Measurements from ENCODE around the gene MCM3.

MCM3 gene

DNA sequence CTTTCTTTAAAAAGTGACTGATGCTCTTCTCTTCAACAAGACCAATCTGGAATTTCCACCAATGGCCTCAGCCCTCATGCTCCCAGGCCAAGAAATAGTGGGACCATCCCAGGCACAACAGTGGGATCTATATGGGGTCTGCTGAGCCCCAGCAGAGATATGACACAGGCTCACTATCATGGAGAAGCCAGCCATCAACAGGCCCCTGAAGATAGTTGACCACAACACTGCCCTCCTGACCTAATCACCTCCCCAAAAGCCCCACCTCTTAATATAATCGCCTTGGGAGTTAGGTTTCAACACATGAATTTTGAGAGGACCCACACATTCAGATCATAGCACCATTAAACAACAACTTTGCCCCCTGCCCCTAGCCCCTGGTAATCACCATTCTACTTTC is 16.8 kb upstream of the MCM3 start:
- DNase-seq = no peak

DNA sequence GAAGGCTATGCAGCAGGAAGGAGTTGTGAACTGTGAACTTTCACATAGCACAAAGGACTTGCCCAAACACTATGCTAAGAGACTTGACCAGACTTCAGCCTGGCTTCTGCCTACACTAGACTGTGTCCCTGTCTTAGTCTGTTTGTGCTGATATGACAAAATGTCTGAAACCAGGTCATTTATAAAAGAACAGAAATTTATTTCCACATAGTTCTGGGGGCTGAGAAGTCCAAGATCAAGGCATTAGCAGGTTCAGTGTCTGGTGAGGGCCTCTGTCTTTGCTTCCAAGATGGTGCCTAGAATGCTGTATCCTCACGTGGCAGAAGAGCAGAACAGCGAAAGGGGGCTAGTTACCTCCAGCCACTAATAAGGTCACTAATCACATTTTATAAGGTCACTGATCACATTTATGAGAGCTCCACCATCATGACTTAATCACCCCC is 16.0 kb upstream of the MCM3 start:
- DNase-seq = no peak

DNA sequence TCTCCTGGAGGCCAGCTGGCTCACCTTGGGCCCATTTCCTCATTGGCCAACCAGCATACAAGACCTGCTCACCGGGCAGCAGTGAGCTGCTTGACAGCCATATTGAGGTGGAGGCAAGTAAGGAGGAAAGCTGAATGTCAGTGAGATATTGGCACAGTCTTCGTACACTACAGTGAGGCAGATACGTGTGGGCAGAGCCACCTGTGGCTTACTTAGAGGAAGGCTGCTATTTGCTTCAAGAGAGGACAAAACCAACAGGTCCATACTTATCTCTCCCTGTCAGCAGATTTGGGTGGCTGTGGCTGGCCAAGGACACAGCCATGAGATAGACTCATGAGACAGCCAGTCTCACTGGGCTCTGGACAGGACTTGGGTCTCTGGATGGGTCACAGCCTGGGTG is 15.1 kb upstream of the MCM3 start:
- DNase-seq = no peak

DNA sequence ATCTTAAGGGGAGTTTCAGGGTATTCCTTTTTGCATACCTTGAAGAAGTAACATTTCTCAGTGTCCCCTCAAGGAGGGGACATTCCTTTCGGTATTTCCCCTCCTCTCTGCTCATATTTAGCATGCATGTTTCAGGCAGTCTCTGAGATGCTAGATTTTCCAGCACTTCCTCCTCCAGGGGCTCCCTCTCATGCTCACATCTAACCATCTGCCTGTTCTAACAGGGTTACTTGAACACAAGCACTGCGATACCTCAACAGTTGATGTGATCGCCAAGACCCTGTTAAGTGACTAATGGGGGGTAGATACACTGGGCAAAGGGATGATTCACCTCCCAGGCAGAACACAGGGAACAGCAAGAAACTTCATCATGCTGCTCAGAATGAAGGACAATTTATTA is 12.9 kb upstream of the MCM3 start:
- DNase-seq = no peak

DNA sequence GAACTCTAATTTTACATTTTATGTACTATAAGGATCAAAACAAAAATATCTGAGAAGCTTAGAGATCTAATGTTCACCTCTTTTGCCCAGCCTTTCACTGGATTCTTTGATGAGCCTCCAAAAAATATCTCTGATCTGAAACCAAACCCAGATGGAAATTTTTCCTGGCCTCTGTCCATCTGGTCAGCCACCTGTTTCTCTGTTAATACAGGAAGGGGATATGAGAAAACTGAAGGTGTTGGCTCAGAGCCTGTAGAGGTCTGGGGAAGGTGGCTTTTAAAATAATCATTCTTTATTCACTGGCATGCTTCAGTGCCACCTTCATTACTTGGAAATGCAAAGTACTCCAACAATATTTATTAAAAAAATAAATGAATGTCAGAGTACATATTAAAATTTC is 8.5 kb upstream of the MCM3 start:
- DNase-seq = no peak

DNA sequence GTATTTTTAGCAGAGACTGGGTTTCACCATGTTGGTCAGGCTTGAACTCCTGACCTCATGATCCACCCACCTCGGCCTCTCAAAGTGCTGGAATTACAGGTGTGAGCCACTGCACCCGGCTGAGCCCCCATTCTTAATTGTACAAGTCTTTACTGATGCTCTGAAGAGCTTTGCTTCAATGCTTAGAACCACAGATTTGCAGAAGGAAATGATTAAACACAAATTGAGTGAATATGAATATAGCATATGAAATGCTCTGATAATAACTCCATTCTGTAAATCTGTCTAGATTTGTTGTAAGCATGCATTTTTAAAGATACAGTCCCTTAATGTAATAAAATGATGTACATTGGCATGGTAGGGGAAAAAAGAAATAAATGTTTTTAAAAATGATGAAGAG is 4.3 kb upstream of the MCM3 start:
- DNase-seq = no peak

DNA sequence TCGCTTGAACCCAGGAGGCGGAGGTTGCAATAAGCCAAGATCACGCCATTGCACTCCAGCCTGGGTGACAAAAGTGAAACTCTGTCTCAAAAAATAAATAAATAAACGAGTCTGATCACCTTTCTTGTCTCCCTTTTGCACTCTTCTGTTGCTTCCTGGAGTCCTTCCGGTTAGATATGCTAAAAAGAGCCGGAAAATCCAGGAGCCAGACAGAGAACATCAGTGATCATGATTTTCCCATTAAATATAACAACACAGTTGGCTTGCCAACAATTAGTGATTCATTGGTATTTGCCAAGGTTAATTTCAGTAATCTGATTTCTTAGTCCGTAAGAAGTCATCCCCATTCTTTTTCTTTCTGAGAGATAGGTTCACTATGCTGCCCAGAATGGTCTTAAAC is 3.7 kb upstream of the MCM3 start:
- no peak for DNase-seq

DNA sequence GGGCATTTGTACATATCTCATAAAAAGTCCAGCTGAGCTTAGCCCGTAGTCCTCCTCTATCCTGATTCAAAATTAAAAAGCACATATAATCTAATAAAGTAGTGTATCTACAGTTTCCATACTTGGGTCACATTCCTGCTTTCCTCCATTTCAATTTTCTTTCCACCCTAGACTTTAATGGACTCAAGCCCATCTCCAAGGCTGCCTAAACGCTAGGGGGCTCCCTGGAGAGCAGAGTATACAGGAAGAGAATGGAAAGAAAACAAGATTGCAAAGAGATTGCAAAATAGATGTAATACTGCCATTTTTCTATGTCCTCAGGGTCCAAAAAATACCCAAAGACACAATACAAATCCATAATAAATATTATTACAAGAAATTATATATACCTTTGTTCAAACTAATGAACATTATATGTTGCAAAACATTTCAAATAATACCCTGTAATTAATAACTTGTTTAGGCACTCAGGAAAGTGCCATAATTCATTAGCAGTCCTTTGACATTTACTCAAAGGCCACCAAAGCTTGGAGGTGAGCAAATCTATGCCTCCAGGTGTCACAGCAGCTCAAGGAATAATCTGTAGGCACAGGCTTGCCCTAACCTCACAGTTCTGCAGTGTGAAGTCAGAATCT is 2.4 kb upstream of the MCM3 start:
- DNase-seq = peak; percentile 44 to 61

DNA sequence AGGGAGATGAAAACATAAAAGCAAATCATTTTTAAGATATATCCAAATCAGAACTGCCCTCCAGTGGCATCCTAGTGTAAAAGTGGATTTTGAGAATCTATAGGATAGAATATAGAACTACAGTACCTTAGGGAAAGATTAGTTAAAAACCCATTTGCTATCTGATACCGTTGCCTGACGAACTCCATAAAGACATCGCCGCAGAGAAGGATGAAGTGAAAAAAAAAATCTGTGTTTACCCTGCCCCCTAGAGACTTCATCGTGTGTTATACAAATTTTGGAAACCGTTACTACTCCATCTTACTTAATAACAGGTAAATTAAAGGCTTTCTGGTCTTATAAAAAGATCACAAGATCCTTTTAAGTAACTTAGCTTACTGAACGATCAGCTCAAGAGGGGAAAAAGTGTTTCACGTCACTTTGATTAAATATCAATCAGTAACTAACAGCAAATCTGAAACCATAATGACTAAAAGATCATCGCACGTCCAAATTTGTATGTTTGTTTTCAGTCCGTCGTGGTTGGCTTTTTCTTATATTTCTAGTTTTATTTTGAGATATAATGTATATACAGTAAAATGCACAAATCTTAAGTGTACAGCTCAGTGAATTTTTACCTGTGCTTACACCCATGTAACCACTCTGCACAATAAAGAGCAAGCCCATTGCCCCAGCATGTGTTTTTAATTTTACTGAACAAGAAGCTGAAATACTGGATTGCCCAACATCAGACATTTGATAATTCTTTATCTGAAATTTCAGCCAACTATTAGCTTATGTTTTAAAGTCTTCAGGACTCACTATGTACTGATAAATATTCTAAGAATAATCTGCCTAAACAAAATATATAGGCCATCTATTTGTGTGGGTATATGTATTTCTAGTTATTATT is 881 bp upstream of the MCM3 start:
- DNase-seq = peak in 1 of 2 experiments; percentile 46

DNA sequence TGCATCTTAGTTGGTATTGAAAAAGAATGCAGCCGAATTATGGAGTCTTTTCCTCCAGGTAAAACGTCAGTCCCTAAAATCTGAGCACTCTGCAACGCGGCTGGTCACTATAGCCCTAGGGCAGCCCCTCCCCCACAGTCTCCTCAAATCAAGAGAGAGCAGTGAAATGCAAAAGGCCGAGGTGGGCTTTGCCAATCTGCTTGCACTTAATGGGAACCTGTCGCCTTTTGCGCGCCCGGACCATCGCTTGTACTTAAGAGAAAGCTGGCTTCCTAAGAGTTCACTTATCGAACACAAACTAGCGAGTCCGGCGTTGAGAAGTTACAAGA is 447 bp downstream of the MCM3 start:
- DNase-seq = peak in 1 of 2 experiments; percentile 53

DNA sequence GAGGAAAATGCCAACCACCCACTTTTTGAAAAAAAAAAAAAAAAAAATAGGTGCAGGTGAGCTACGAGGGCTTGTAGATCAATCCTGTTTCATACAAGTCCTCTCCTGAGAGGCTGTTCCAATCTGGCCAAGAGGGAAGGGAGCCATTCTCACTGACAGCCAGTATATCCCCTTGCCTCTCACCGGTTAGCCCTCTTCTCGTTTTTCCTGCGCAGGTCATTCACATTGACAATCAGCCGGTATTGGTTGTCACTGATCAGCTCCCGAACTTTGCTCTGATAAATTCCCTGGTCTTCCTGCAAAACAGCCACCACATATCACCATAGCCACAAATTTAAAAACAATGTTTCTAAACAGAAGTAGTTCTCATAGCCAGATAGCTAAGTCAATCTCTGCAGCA is 1.4 kb downstream of the MCM3 start:
- no peak for DNase-seq

DNA sequence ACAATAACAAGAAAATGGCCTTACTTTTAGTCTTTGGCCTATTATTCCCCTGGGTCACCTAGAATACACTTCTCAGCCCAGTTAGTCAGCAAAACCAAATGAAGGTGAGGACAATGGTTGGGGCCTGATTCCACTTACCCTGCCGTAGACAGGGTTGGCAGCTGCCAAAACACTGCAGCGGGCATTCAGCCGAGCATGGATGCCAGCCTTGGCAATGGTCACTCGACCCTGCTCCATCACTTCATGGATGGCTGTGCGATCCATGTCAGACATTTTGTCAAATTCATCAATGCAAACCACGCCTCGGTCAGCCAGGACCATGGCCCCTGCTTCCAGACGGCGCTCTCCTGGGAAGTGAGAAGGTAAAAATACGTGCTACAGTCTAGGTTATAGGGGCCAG is 8.4 kb downstream of the MCM3 start:
- no peak for DNase-seq

DNA sequence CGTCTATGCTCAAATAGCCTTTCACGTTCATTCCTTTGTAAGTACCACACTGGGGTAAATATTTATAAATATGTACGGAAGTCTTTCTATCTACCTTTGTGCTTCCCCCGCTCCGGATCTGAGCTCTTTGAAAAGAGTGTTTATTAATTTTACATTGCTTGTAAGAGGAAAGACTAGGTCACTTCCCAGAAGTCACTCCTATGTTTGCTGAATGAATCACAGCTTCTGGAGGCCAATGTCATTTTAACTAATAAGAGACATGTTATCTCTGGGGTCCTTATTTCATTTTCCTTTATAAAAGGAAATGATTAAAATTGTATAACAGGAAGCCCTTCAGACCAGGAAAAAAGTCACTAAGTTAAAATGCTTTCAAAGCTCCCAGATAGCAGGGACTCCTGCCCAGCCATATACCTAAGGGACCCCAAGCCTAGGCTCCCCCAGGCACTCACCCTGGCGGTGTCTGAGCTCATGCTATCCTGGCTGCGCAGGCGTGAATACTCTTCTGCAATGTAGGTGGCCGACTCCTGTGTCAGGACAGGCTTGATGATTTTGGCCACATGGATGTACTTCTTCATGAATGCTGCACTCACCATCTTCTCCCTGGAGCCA is 12.6 kb downstream of the MCM3 start:
- DNase-seq = no peak

DNA sequence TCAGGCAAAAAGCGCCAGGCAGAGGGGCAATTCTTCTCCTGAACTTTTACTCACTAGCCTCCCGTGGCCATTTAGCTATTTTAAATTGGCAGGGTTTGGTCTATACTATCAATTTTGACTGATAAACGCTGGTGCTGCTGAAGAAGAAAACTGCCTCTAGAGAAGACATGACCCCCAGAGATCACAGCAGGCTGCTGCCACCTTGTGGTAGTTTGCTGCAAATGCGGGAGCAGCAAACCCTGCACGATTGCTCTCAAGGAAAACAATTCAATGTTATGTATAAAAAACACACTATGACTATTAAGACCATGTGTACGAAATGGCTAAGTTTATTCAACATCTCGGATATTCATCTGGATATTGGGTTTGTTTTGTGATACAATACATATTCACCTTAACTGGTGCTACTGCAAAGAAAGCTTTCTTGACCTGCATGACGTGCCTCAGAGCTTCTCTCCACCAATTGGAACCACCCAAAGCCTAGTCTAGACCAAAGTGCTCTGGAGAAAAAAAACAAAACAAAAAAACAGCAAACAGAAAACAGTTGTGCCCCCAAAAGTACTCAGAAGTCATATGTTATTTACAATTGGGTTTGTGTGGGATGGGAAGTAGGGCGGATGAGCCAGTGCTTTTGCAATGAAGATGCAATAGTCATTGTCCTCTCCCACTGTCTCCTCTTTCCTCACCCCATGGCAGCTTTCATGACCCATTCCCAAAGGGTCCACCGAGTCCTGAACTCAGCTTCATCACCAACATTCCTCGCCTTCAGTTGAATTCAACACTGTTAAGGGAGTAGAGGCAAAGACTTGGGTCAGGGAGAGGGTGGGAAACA is 20.6 kb downstream of the MCM3 start:
- peak in 1 of 2 experiments; percentile 67 for DNase-seq

DNA sequence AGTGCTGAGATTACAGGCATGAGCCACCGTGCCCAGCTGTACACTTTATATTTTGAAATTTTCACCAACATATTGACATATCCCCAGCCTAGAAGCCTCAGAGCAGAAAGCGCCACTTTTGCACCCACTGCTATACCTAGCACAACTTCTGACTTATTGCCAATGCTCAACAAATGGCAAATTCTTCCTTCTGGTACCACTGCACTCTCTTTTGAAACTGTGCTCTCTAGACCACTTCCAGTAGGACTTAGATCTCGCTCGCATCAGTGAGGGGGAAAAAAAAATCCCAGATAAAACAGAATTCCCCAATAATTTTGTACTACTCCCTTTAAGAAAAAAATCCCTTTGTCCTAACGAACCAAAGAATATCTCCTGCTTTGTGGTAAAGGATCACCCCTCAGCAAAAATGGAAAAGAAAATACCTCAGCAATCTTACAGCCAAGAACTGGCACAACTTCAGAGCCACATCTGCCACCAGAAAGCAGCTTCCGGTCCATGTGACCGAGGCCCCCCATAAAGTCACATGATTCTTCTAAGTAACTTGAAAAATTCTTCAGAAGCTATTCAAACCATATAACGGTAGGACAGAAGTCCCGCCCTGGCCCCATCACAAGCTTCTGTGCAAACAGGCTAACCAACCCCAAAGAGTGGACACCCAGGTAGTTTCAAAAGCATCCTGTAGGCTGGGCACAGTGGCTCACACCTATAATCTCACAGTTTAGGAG is 21.8 kb downstream of the MCM3 start:
- DNase-seq = no peak

DNA sequence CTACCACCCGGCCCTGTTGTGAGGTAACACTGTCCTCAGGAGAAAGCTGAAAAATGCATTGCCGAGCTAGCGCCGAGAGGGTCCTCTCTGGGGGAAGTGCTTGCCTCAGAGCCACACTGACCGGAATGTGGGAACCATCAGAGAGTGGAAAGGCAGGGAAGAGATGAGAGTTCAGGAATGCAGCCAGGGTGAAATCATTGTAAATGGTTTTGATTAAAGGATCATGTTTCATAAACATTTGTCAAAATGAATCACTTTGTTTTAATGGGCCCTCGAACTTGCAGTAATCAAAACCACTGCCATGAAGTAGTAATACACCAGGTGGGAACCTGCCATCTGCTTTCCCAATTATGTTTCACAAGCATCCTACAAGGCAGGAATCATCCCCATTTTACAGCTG is 23.3 kb downstream of the MCM3 start:
- DNase-seq = no peak

DNA sequence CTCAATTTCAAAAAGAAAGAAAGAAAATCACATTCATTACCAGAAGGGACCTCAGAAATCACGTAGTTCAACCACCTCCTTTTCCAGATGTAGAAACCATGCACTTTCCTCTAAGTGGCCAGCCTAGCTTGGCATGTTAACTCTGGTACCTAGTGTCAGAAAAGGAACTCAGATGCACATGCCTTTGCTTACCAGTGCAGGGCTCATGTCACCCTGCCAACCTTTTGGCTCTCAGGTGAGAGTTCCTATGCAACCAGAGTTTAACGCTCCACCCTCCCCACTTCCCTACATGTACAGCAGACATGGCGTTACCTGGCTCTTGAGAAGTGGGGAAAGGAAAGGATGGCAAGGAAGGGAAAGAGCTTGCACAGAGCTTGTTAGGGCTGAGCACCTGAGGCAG is 23.9 kb downstream of the MCM3 start:
- DNase-seq = no peak

DNA sequence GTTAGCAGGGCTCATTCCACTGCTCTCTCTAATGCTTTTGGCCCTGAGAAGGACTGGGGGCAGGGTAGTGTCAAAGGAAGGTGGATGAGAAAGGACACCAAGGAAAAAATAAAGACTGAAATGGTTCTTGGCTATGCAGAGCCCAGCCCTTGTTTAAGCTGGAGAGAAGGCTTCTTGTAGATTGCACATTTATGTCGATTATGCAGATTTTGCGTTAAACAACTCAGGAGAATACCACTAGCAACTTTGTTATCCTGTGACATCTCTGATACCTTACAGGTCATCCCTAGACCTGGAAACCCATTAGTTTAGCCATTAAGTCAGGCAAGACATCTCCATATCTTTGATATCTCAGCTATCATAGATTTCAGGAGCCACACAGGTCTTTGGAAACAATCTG is 29.1 kb downstream of the MCM3 start:
- DNase-seq = no peak

DNA sequence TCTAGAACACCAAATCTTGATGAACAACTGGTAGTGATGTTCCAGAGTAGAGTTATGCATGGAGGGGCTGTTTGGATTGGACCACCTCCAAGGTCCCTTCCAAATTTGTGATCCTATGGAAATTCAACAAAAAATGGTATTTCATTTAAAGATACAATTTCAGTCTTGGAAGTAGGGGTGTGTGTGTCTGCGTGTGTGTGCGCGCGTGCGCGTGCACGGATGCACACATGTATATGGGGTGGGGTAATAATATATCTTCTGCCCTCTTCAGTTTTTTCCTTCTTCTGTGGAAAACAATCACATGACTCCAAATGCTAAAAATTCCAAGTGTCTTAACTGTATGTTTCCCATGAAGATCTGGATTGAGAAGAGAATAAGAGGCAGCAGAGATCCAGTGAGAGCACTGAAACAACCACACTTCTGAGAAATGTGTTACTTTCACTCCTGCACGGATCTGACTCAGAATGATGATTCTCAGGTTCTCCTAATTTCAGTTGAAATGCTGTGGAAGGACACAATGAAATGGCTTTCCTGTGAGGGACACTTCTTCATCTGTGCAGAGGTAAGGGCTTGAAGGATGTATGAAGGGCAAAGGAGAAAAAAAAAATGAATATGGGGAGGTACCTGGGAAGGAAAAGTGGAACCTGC is 29.7 kb downstream of the MCM3 start:
- DNase-seq = no peak

DNA sequence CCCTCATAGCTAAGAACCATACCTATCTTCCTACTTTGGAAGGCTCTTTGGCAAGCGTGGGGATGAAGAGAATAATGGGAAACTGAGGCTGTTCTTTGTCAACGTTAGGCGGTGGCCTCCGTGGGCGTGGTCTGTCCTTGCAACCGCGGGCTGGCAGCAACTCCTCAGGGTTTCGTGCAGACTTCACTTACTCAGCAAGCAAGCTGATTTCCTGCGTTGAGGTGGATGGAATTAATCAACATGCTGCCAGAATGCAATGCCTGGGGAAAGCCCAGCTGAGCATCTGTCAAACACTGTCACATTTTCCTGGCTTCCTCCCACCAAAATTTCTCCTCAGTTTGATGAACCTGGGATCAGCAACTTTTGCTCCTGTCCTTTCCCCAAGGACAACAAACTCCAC is 31.0 kb downstream of the MCM3 start:
- no peak for DNase-seq

DNA sequence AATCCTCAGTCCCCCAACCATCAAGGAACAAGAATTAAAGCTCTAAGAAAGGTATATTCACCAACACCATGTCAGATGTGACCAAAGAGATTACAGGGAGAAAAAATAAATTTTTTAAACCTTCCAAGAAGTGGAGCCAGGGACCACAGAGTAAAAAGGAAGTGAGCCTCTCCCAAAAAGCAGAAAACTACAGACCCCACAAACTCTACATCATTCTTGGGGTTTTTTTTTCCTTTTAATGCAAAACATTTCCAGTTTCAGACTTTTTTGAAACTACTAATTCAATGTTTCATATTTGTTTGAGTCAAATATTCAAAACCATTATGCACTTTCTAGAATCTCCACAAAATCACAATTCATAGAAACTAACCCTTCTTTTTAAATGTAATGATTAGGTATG is 33.4 kb downstream of the MCM3 start:
- no peak for DNase-seq

DNA sequence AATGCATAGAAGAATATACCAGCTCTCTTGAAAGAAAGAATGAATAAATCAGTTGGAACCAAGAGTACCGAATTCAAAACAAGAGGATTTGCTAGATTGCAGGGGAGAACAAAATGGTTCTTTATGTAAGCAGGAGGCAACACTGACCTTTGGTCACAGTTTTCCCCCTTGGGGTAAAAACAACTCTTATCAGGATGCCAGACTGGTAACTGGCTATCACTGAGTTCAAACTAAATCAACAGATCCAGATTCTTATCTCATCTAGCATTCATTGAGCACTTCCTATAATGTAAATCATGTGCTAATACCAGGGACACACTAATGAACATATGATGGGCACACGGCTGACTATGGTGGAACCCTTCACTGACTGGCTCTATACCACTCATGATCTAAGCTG is 35.5 kb downstream of the MCM3 start:
- DNase-seq = no peak
